ENCODE results near the gene KCNK1. TPM values are rescaled to one million over a fixed set of nuclear protein-coding genes. Genes with fewer than 3 reads are reported as not detected.

KCNK1 gene
- total and polyA plus RNA-seq, 2 of the 13 experiments (the other 11 are each of a cell fraction or from before 2014, with no cell fraction given): not detected

DNA sequence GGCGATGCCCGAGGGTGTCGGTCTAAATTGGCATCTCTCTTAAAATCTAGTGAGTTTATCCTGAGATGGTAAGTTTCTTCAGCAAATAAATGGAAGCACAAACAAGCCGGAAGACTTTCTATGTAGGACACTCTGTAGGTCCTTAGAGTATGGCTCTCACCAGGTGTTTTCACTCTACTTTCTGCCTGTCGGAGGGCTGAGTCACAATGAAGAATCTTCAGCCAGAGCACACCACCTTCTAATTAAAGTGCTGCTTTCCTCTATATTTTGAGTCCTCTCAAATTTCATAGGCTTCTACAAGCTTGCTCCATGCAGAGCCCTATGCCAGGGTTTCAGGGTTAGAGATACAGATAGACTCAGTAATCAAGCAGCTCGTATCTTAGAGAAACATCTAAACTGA, 27.1 kb downstream of the KCNK1 start (continued):
- TF ChIP-seq SIX1 (CRISPR knock-in tag; IDR thresholded peaks at IDR 0.05; ENCODE audit: borderline replicate concordance): no peak
- TF ChIP-seq ZEB1 (IDR thresholded peaks at IDR 0.05; ENCODE audit: insufficient replicate concordance, low read depth): no peak
- TF ChIP-seq, protein P1, sequence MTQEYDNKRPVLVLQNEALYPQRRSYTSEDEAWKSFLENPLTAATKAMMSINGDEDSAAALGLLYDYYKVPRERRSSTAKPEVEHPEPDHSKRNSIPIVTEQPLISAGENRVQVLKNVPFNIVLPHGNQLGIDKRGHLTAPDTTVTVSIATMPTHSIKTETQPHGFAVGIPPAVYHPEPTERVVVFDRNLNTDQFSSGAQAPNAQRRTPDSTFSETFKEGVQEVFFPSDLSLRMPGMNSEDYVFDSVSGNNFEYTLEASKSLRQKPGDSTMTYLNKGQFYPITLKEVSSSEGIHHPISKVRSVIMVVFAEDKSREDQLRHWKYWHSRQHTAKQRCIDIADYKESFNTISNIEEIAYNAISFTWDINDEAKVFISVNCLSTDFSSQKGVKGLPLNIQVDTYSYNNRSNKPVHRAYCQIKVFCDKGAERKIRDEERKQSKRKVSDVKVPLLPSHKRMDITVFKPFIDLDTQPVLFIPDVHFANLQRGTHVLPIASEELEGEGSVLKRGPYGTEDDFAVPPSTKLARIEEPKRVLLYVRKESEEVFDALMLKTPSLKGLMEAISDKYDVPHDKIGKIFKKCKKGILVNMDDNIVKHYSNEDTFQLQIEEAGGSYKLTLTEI (CRISPR knock-in tag; conservative IDR thresholded peaks at IDR 0.05): no peak

DNA sequence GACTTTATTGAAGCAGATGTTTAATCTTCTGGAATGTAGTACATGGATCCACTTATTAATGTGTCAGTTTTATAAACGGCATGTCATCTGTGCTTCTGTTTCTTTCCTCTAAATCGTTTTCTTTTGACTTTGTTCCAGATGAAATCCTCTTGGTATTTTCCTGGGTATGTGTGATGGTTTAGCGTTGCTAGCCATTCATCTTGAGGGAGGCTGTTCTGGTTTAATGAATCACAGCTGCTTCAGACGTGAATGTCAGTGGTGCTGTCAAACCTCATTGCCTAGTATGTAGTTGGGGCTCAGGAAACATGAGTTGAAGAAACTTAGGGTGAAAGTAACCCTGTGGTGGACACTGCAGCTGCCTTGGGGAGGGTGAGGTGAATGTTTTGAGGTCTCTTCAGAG, 33.2 kb downstream of the KCNK1 start:
- Histone ChIP-seq H3K27ac (ENCODE audit: extremely low read length, insufficient read depth, low read length) (no peak overlapping the region), H3K9me3 (ENCODE audit: low read length) (no peaks in the 10 kb centered on the region), H3K36me3 (replicated peaks in 1 of 2; ENCODE audit: control insufficient read depth in 1 of 2, insufficient read depth in 2 of 2, low read length in 2 of 2) (no peaks in the 10 kb centered on the region), H3K4me3 (replicated peaks in 1 of 3; ENCODE audit: insufficient read depth in 1 of 3, low read depth in 2 of 3, low read length in 3 of 3) (no peak overlapping the region), H3K27me3 (ENCODE audit: control insufficient read depth in 1 of 2, insufficient read depth in 2 of 2, low read length in 2 of 2) (peaks cover 0 to 1% of the 10 kb centered on the region in 2 experiments; a peak in 1 of 5 replicates), H3K9ac (ENCODE audit: insufficient read depth, low read depth, low read length) (no peak overlapping the region), H3K4me1 (ENCODE audit: insufficient read depth, low read length) (no peaks in the 10 kb centered on the region), H4K20me1 (ENCODE audit: insufficient read depth, low read length) (no peaks in the 10 kb centered on the region), H3K79me2 (ENCODE audit: insufficient read depth, low read length) (no peaks in the 10 kb centered on the region), H2AFZ (ENCODE audit: low read length) (no peak overlapping the region), H3K4me2 (ENCODE audit: low read depth, low read length) (no peak overlapping the region)
- BruUV-seq (replicated peaks): no TSS peak
- ChIA-PET CTCF (ENCODE audit: low intra/inter-chr PET ratio, low total read pairs) (no interaction called here), POLR2A (no interaction called here)
- FAIRE-seq (no peak), DNase-seq (ENCODE audit: low spot score) (no peak), ATAC-seq (no peak)
- no peak for TF ChIP-seq PAF1 (CRISPR knock-in tag; IDR thresholded peaks at IDR 0.05)
- TF ChIP-seq, protein P2, sequence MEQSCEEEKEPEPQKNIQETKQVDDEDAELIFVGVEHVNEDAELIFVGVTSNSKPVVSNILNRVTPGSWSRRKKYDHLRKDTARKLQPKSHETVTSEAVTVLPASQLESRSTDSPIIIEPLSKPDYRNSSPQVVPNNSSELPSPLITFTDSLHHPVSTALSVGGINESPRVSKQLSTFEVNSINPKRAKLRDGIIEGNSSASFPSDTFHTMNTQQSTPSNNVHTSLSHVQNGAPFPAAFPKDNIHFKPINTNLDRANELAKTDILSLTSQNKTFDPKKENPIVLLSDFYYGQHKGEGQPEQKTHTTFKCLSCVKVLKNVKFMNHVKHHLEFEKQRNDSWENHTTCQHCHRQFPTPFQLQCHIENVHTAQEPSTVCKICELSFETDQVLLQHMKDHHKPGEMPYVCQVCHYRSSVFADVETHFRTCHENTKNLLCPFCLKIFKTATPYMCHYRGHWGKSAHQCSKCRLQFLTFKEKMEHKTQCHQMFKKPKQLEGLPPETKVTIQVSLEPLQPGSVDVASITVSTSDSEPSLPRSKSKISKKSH (CRISPR knock-in tag; IDR thresholded peaks at IDR 0.05; ENCODE audit: borderline replicate concordance): no peak
- TF ChIP-seq SATB2 (CRISPR knock-in tag; IDR thresholded peaks at IDR 0.05): no peak
- no peak for TF ChIP-seq SCMH1 (CRISPR knock-in tag; IDR thresholded peaks at IDR 0.05; ENCODE audit: borderline replicate concordance)
- no peak for TF ChIP-seq DNMT1 (CRISPR knock-in tag; IDR thresholded peaks at IDR 0.05)
- TF ChIP-seq RARG (CRISPR knock-in tag; IDR thresholded peaks at IDR 0.05; ENCODE audit: low read depth): no peak
- intact Hi-C loops (cut with micrococcal nuclease; ENCODE audit: unreplicated experiment) (no loop called here), in situ Hi-C loops (cut with HindIII; ENCODE audit: extremely low pct_ligation_motif_present, low pct_unique_long_range_greater_than_20kb) (no loop called here)
- 1% methylated on average over 4 of the region's 4 CpGs for WGBS (ENCODE audit: low lambda C conversion rate)
